Mucosa of rectum (tissue), 2 donors: ENCODE data around the gene GAGE10.

Experiments used
- H3K27ac ChIP-seq, 2 donors: one replicate each; pipeline ENCODE4 v1.7.0; 2013; ENCODE audit warnings: inconsistent platforms in 2 of 2, low read depth in 2 of 2, low read length in 2 of 2
- H3K27me3 ChIP-seq, 2 donors: one replicate each; pipeline ENCODE4 v1.7.0; 2013; ENCODE audit warnings: low read length in 2 of 2; ENCODE audit not compliant: control insufficient read depth in 2 of 2, insufficient read depth in 2 of 2
- H3K36me3 ChIP-seq, 2 donors: one replicate each; pipeline ENCODE4 v1.7.0; 2013; ENCODE audit warnings: low read length in 2 of 2; ENCODE audit not compliant: control insufficient read depth in 2 of 2, insufficient read depth in 2 of 2
- H3K4me1 ChIP-seq, 2 donors: one replicate each; pipeline ENCODE4 v1.7.0; 2013; ENCODE audit warnings: low read length in 2 of 2, mild to moderate bottlenecking in 1 of 2; ENCODE audit not compliant: control insufficient read depth in 2 of 2, insufficient read depth in 2 of 2
- H3K4me3 ChIP-seq, 2 donors: one replicate each; pipeline ENCODE4 v1.7.0; 2013; ENCODE audit warnings: low read length in 2 of 2
- H3K9ac ChIP-seq, 2 donors: one replicate each; pipeline ENCODE4 v1.7.0; 2013; ENCODE audit warnings: low read length in 2 of 2, low read depth in 1 of 2, mild to moderate bottlenecking in 1 of 2
- H3K9me3 ChIP-seq, 2 donors: one replicate each; pipeline ENCODE4 v1.7.0; 2013; ENCODE audit warnings: low read length in 2 of 2; ENCODE audit not compliant: control insufficient read depth in 2 of 2
- donor health status: healthy.
- donor health status: Normal muscosa, but diverticular disease.

The GAGE10 gene

GRCh38 chrX:49264460-49264859 lies 39.0 kb upstream of the GAGE10 start, which contains the start of gene FOXP3:
TSS of gene FOXP3 (minus strand) at chrX:49264710. CDS start at chrX:49258505, 6,205 bp downstream.
- H3K27me3 ChIP-seq: no peaks in the 10 kb centered on the region
- H3K4me3 ChIP-seq: no peak within 1 kb of the TSS
- no peaks in the 10 kb centered on the region for H3K9me3 ChIP-seq
- no peaks in the 10 kb centered on the region for H3K4me1 ChIP-seq
- no peak within 1 kb of the TSS for H3K9ac ChIP-seq
- no peaks in the 10 kb centered on the region for H3K36me3 ChIP-seq
- no peak within 1 kb of the TSS for H3K27ac ChIP-seq

GRCh38 chrX:49266523-49267445 lies 36.7 kb upstream of the GAGE10 start:
- Histone ChIP-seq H3K27ac (no peak overlapping the region), H3K4me3 (no peak overlapping the region), H3K4me1 (peaks cover 13 to 14% of the 10 kb centered on the region in 2 donors), H3K36me3 (no peaks in the 10 kb centered on the region), H3K9ac (no peak overlapping the region), H3K9me3 (no peaks in the 10 kb centered on the region), H3K27me3 (no peaks in the 10 kb centered on the region)

- no peaks in the 10 kb centered on the region for H3K9me3 ChIP-seq
- no peaks in the 10 kb centered on the region for H3K36me3 ChIP-seq
- peak overlapping the region; percentile 38 to 52 for H3K9ac ChIP-seq
- peaks cover 18% of the 10 kb centered on the region in 2 donors for H3K4me1 ChIP-seq
- H3K4me3 ChIP-seq: peak overlapping the region; percentile 79 to 86
- H3K27me3 ChIP-seq: no peaks in the 10 kb centered on the region
- H3K27ac ChIP-seq: peak overlapping the region; percentile 69 to 94
These were observed 34.8 kb upstream of the GAGE10 start for GRCh38 chrX:49268702-49269009.

- Histone ChIP-seq H3K27me3 (no peaks in the 10 kb centered on the region), H3K27ac (peak overlapping the region; percentile 94), H3K4me1 (peaks cover 18% of the 10 kb centered on the region in 2 donors), H3K4me3 (peak overlapping the region; percentile 79 to 86), H3K9me3 (no peaks in the 10 kb centered on the region), H3K36me3 (no peaks in the 10 kb centered on the region), H3K9ac (peak overlapping the region; percentile 78 to 79)
These were observed 34.3 kb upstream of the GAGE10 start for GRCh38 chrX:49269010-49269766.

- H3K9ac ChIP-seq: peak within 1 kb of the TSS; percentile 78 to 79
These were observed 33.6 kb upstream of the GAGE10 start, which contains the start of gene PPP1R3F for GRCh38 chrX:49269767-49270248. TSS of gene PPP1R3F (plus strand) at chrX:49269793. CDS start at chrX:49269870, 77 bp downstream.

GRCh38 chrX:49270249-49270921 lies 33.1 kb upstream of the GAGE10 start:
- Histone ChIP-seq H3K27me3 (no peaks in the 10 kb centered on the region), H3K4me1 (peaks cover 18% of the 10 kb centered on the region in 2 donors), H3K9ac (peak overlapping the region; percentile 60 to 79), H3K4me3 (peak overlapping the region; percentile 64), H3K27ac (peak overlapping the region; percentile 78 to 94), H3K9me3 (no peaks in the 10 kb centered on the region), H3K36me3 (no peaks in the 10 kb centered on the region)

More at GRCh38 chrX:49269767-49270248, 33.6 kb upstream of the GAGE10 start, which contains the start of gene PPP1R3F:
- Histone ChIP-seq H3K4me1 (peaks cover 18% of the 10 kb centered on the region in 2 donors), H3K36me3 (no peaks in the 10 kb centered on the region), H3K27ac (peak within 1 kb of the TSS; percentile 94), H3K4me3 (peak within 1 kb of the TSS; percentile 79 to 86), H3K9me3 (no peaks in the 10 kb centered on the region), H3K27me3 (no peaks in the 10 kb centered on the region)

- Histone ChIP-seq H3K9me3 (no peaks in the 10 kb centered on the region), H3K9ac (no peak overlapping the region), H3K4me3 (peak overlapping the region in 1 of 2 donors; percentile 64), H3K36me3 (no peaks in the 10 kb centered on the region), H3K27ac (no peak overlapping the region), H3K4me1 (peaks cover 18% of the 10 kb centered on the region in 2 donors), H3K27me3 (no peaks in the 10 kb centered on the region)
These were observed 32.1 kb upstream of the GAGE10 start for GRCh38 chrX:49271341-49271740.

GRCh38 chrX:49272421-49272820 lies 31.0 kb upstream of the GAGE10 start:
- Histone ChIP-seq H3K4me1 (peaks cover 18% of the 10 kb centered on the region in 2 donors), H3K4me3 (no peak overlapping the region), H3K9me3 (no peaks in the 10 kb centered on the region), H3K27ac (no peak overlapping the region), H3K36me3 (no peaks in the 10 kb centered on the region), H3K27me3 (no peaks in the 10 kb centered on the region), H3K9ac (no peak overlapping the region)

- H3K4me3 ChIP-seq: no peak overlapping the region
- no peak overlapping the region for H3K27ac ChIP-seq
- no peaks in the 10 kb centered on the region for H3K9me3 ChIP-seq
- peaks cover 18% of the 10 kb centered on the region in 2 donors for H3K4me1 ChIP-seq
- H3K9ac ChIP-seq: no peak overlapping the region
- H3K36me3 ChIP-seq: no peaks in the 10 kb centered on the region
- no peaks in the 10 kb centered on the region for H3K27me3 ChIP-seq
These were observed 30.2 kb upstream of the GAGE10 start for GRCh38 chrX:49273181-49273727.
